NB4 (cell line): ENCODE data around the gene EXOC4.

Source experiments
- DNase-seq: peaks from one replicate; pipeline ENCODE4 v3.0.0; 2010; ENCODE audit warnings: low read depth
- H3K4me3 ChIP-seq: one replicate; pipeline ENCODE4 v1.5.1; 2011; ENCODE audit warnings: mild to moderate bottlenecking, low read depth, low read length, moderate library complexity
- CTCF ChIP-seq: IDR thresholded peaks from one replicate; pipeline ENCODE4 v1.5.1; 2012; ENCODE audit warnings: low read depth, low read length
- MAX ChIP-seq: IDR thresholded peaks from 2 replicates; pipeline ENCODE4 v1.6.1; 2011; ENCODE audit warnings: low read depth, low read length
- MYC ChIP-seq: IDR thresholded peaks from 2 replicates; pipeline ENCODE4 v1.6.1; 2011; ENCODE audit warnings: low read depth, low read length
- POLR2A ChIP-seq: IDR thresholded peaks from 2 replicates; pipeline ENCODE4 v1.6.1; 2011; ENCODE audit warnings: mild to moderate bottlenecking; ENCODE audit not compliant: insufficient read length; ENCODE audit errors: extremely low read depth

EXOC4 gene

GRCh38 chr7:133753513-133753912 lies 500.6 kb downstream of the EXOC4 start:
- TF ChIP-seq MYC (no peak), MAX (no peak), POLR2A (no peak), CTCF (no peak)
- H3K4me3 ChIP-seq: no peak overlapping the region
- DNase-seq: no peak

GRCh38 chr7:133754708-133755107 lies 501.8 kb downstream of the EXOC4 start:
- H3K4me3 ChIP-seq: no peak overlapping the region
- no peak for DNase-seq
- no peak for TF ChIP-seq MYC
- TF ChIP-seq MAX: no peak
- no peak for TF ChIP-seq POLR2A
- no peak for TF ChIP-seq CTCF

GRCh38 chr7:133755901-133756300 lies 503.0 kb downstream of the EXOC4 start:
- no peak overlapping the region for H3K4me3 ChIP-seq
- TF ChIP-seq POLR2A (no peak), MAX (no peak), MYC (no peak), CTCF (no peak)
- DNase-seq: no peak

- TF ChIP-seq MYC (no peak), MAX (no peak), CTCF (no peak)
- DNase-seq: no peak
- no peak overlapping the region for H3K4me3 ChIP-seq
Observed at GRCh38 chr7:133761443-133761842, 508.6 kb downstream of the EXOC4 start.

- no peak for DNase-seq
- TF ChIP-seq MYC: no peak
- no peak for TF ChIP-seq POLR2A
- TF ChIP-seq MAX: no peak
- H3K4me3 ChIP-seq: no peak overlapping the region
Observed at GRCh38 chr7:133763076-133763640, 510.3 kb downstream of the EXOC4 start.

GRCh38 chr7:133769668-133770067 lies 516.8 kb downstream of the EXOC4 start:
- DNase-seq: no peak
- no peak overlapping the region for H3K4me3 ChIP-seq
- TF ChIP-seq CTCF (no peak), MYC (no peak), POLR2A (no peak)
